PC-3 (cell line): Measurements from ENCODE around the gene CHRNE. TPM values are rescaled to one million over a fixed set of nuclear protein-coding genes. Genes with fewer than 3 reads are reported as not detected.

Experiments
- ATAC-seq: fragments of 200-7000 bp; cut with Tn5 transposase; 2 replicates; pipeline ENCODE4 v1.9.1; 2020; ENCODE audit warnings: mild to moderate bottlenecking, moderate library complexity
- BruUV-seq: library from RNA; stranded (reverse); fragments of 400-500 nt; replicated peaks from 2 replicates; lab custom pipeline; 2021; lab: Mats Ljungman, UMichigan
- CTCF ChIA-PET: fragments of 300-600 bp; sonication (Branson Sonifier 250); formaldehyde crosslinking; loops from one replicate; lab custom pipeline; 2022; ENCODE audit warnings: antibody characterized with exemption; lab: Charles Lee
- POLR2A ChIA-PET: fragments of 300-600 bp; sonication (Branson Sonifier 250); formaldehyde crosslinking; loops from one replicate; lab custom pipeline; 2022; ENCODE audit warnings: antibody characterized with exemption; ENCODE audit not compliant: unreplicated experiment; lab: Charles Lee
- DNase-seq: peaks from one replicate; pipeline ENCODE4 v3.0.0-alpha.2; 2015
- H2AFZ ChIP-seq: fragments of 300-600 bp; sonication (generic); 2 replicates; pipeline ENCODE4 v1.6.0; 2016; ENCODE audit warnings: antibody characterized with exemption, low read length
- H3F3A ChIP-seq: fragments of 300-600 bp; sonication (generic); one replicate; pipeline ENCODE4 v1.6.0; 2017; ENCODE audit warnings: antibody characterized with exemption, low read length, control low read depth, mild to moderate bottlenecking; ENCODE audit not compliant: unreplicated experiment
- H3K27ac ChIP-seq: fragments of 300-600 bp; sonication (generic); 2 replicates; pipeline ENCODE4 v1.5.1; 2016; ENCODE audit warnings: mild to moderate bottlenecking, low read length
- H3K27me3 ChIP-seq: fragments of 300-600 bp; sonication (generic); 2 replicates; pipeline ENCODE4 v1.6.1; 2016; ENCODE audit warnings: low read length, mixed read lengths
- H3K36me3 ChIP-seq: fragments of 300-600 bp; sonication (generic); 2 replicates; pipeline ENCODE4 v1.6.1; 2016; ENCODE audit warnings: low read depth, mixed run types, low read length, mixed read lengths
- H3K4me1 ChIP-seq: fragments of 300-600 bp; sonication (generic); 2 replicates; pipeline ENCODE4 v1.5.1; 2016; ENCODE audit warnings: low read length; ENCODE audit not compliant: insufficient read depth
- H3K4me2 ChIP-seq: fragments of 300-600 bp; sonication (generic); 2 replicates; pipeline ENCODE4 v1.6.0; 2016; ENCODE audit warnings: low read length
- H3K4me3 ChIP-seq: fragments of 300-600 bp; sonication (generic); 2 replicates; pipeline ENCODE4 v1.5.1; 2016; ENCODE audit warnings: mild to moderate bottlenecking, low read length, mixed read lengths
- H3K79me2 ChIP-seq: fragments of 300-600 bp; sonication (generic); 2 replicates; pipeline ENCODE4 v1.6.1; 2017; ENCODE audit warnings: low read length, mixed read lengths
- H3K9ac ChIP-seq: fragments of 300-600 bp; sonication (generic); 2 replicates; pipeline ENCODE4 v1.6.0; 2016; ENCODE audit warnings: mild to moderate bottlenecking, low read length
- H3K9me2 ChIP-seq: fragments of 300-600 bp; sonication (generic); replicated peaks from 2 replicates; pipeline ENCODE4 v1.6.1; 2016; ENCODE audit warnings: mixed run types, low read length, mixed read lengths
- H3K9me3 ChIP-seq: fragments of 300-600 bp; sonication (generic); 2 replicates; pipeline ENCODE4 v1.6.1; 2016; ENCODE audit warnings: low read length, mixed read lengths
- H4K20me1 ChIP-seq: fragments of 300-600 bp; sonication (generic); 2 replicates; pipeline ENCODE4 v1.6.1; 2016; ENCODE audit warnings: low read length, mixed read lengths
- EZH2 ChIP-seq: fragments of 300-600 bp; sonication (generic); IDR thresholded peaks from one replicate; pipeline ENCODE4 v1.6.1; 2017; ENCODE audit warnings: antibody characterized with exemption, mild to moderate bottlenecking, low read length; ENCODE audit not compliant: unreplicated experiment
- EZH2phosphoT487 ChIP-seq: fragments of 300-600 bp; sonication (generic); IDR thresholded peaks from 2 replicates; pipeline ENCODE4 v1.6.1; 2018; ENCODE audit warnings: mild to moderate bottlenecking, antibody characterized with exemption, low read length, borderline replicate concordance
- intact Hi-C: fragments of 100-400 bp; cut with micrococcal nuclease; formaldehyde crosslinking; loops from 2 replicates; pipeline ENCODE4 v1.9.0; 2023
- total RNA-seq: library from RNA; depleted of rRNA; stranded (reverse); fragments of >200 nt; gene quantifications from 2 replicates; pipeline ENCODE4 v1.2.3, GENCODE V29; 2014
- TF ChIP-seq, protein P1 (sequence below): fragments of 300-600 bp; sonication (generic); conservative IDR thresholded peaks from 2 replicates; pipeline ENCODE4 v1.5.1; 2017; ENCODE audit warnings: antibody characterized with exemption, low read depth, mild to moderate bottlenecking, low read length

CHRNE gene
- total RNA-seq, 1 experiment from 2014 or later: 0.11 TPM

DNA sequence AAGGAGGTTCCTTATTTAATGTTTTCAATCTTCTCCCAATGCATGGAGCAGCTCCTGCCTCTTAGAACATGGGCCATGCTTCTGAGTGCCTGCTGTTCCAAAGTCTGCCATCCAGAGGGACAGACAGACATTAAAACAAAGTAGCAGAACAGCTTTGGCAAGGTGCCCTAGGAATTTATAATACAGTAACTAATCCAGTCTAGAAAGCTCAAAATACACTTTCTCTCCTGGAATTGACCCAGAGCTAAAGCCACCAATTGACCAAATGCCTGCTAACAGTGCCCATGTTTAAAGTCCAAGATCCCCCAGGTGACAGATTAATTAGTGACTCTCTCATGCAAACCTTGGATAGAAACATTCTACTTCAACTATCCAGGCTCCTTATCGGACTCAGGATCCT is 11.1 kb upstream of the CHRNE start:
- ChIA-PET POLR2A (no interaction called here), CTCF (no interaction called here)
- no peak overlapping the region for H3K4me3 ChIP-seq
- DNase-seq (peak; percentile 29), ATAC-seq (no peak)
- intact Hi-C loops: no loop called here
- H3K4me1 ChIP-seq: peaks cover 7% of the 10 kb centered on the region
- H3K9me3 ChIP-seq: no peaks in the 10 kb centered on the region
- H4K20me1 ChIP-seq: no peaks in the 10 kb centered on the region
- H3K36me3 ChIP-seq: no peaks in the 10 kb centered on the region
- H3F3A ChIP-seq: no peaks in the 10 kb centered on the region
- no peak overlapping the region for H3K4me2 ChIP-seq
- no peaks in the 10 kb centered on the region for H3K27me3 ChIP-seq
- no peak overlapping the region for H3K27ac ChIP-seq
- H2AFZ ChIP-seq: no peak overlapping the region
- no TSS peak for BruUV-seq
- no peak overlapping the region for H3K9ac ChIP-seq
- H3K9me2 ChIP-seq: no peaks in the 10 kb centered on the region
- TF ChIP-seq EZH2phosphoT487 (no peak), EZH2 (no peak)
- TF ChIP-seq, protein P1, sequence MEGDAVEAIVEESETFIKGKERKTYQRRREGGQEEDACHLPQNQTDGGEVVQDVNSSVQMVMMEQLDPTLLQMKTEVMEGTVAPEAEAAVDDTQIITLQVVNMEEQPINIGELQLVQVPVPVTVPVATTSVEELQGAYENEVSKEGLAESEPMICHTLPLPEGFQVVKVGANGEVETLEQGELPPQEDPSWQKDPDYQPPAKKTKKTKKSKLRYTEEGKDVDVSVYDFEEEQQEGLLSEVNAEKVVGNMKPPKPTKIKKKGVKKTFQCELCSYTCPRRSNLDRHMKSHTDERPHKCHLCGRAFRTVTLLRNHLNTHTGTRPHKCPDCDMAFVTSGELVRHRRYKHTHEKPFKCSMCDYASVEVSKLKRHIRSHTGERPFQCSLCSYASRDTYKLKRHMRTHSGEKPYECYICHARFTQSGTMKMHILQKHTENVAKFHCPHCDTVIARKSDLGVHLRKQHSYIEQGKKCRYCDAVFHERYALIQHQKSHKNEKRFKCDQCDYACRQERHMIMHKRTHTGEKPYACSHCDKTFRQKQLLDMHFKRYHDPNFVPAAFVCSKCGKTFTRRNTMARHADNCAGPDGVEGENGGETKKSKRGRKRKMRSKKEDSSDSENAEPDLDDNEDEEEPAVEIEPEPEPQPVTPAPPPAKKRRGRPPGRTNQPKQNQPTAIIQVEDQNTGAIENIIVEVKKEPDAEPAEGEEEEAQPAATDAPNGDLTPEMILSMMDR: no peak
- H3K79me2 ChIP-seq: no peaks in the 10 kb centered on the region

DNA sequence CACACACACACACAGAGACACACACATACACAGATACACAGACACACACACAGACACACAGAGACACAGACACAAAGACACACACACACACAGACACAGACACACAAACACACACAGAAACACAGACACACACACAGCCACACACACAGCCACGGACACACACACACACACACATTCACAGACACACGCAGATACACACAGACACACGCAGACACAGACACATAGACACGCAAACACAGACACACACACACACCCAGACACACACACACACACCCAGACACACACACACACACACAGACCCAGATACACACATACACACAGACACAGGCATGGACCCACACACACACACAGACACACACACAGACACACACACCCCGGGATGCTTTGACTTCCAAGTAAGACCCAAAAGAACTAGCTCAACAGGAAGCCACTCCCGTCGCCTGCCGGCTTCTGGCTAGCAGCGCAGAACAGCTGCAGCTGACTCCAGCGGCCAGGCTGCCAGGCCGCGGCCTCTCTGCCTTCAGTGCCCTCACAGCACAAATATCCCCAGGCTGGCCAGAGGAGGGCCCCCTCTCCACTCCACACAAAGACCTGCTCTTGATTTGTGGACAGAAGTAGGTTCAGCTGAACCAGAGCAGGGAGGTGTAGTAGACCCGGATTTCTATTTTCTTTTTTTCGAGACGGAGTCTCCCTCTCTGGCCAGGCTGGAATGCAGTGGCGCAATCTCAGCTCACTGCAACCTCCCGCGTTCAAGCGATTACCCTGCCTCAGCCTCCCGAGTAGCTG is 6.0 kb upstream of the CHRNE start:
- Histone ChIP-seq H2AFZ (peak overlapping the region; percentile 65; the same call in 1 of the 2 replicates), H3K79me2 (no peaks in the 10 kb centered on the region), H3K27me3 (no peaks in the 10 kb centered on the region), H3K9me2 (no peaks in the 10 kb centered on the region), H3K27ac (no peak overlapping the region), H3K4me2 (peak overlapping the region; percentile 10; the same call in 1 of the 2 replicates), H3K4me1 (peaks cover 7% of the 10 kb centered on the region), H3K36me3 (no peaks in the 10 kb centered on the region), H3K9me3 (no peaks in the 10 kb centered on the region), H4K20me1 (no peaks in the 10 kb centered on the region), H3F3A (no peaks in the 10 kb centered on the region), H3K9ac (no peak overlapping the region), H3K4me3 (no peak overlapping the region)
- DNase-seq (peak; percentile 85), ATAC-seq (peak; percentile 97)
- intact Hi-C loops: loop anchor here (1.0 to 5.0 kb wide), 3 partner anchors 33 to 153 kb away; partner anchors contain the start of genes RNF167, SLC25A11 and SPAG7
- TF ChIP-seq EZH2: no peak
- TF ChIP-seq, protein P1: peak; percentile 71
- ChIA-PET CTCF (interaction anchor here (0.6 to 1.8 kb wide), 5 partner anchors 25 to 1953 kb away, joined by 3 to 18 read pairs (median 5); partner anchors contain the start of genes RNF167, SLC25A11 and SPAG7), POLR2A (interaction anchor here (0.6 kb wide), 1 partner anchor 59 kb away, joined by 5 read pairs; the partner anchor contains the start of gene SPAG7)
- BruUV-seq: no TSS peak
